Prostate gland (tissue), 2 donors: Measurements from ENCODE around the gene TLR3.

ENCODE experiments used
- POLR2A ChIP-seq: fragments of 450-650 bp; IDR thresholded peaks from one replicate; pipeline ENCODE4 v1.6.1; 2016; ENCODE audit warnings: antibody characterized with exemption, mild to moderate bottlenecking
- TF ChIP-seq, protein P1 (sequence below), 4 experiments: fragments of 200-600 bp in 2 of 4; fragments of 450-650 bp in 2 of 4; sonication (generic) in 2 of 4; IDR thresholded peaks; 1 replicate in 3 of 4; 2 replicates in 1 of 4; pipeline ENCODE4 v1.5.1; 2016 to 2019; ENCODE audit warnings: antibody characterized with exemption in 4 of 4, mild to moderate bottlenecking in 2 of 4, moderate library complexity in 2 of 4

DNA sequence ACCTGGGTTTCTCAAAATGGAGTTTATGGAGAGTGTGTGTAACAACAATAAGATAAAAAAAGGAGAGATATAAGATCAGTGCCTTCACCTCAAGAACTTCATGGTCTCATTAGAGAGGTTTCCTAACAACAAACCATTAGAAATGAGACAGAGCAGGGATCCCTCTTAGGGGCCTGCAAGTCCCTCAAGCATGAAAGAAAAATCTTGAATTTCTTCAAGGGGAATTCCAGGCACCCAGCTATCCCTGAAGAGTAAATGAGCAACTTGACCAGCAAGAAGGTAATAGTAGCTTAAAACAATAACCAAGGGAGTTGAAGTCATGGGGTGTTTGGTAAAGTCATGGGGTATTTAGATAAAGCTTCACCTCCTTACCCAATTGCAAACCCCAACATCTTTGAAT is 49.7 kb upstream of the TLR3 start:
- no peak for TF ChIP-seq POLR2A
- TF ChIP-seq, protein P1, sequence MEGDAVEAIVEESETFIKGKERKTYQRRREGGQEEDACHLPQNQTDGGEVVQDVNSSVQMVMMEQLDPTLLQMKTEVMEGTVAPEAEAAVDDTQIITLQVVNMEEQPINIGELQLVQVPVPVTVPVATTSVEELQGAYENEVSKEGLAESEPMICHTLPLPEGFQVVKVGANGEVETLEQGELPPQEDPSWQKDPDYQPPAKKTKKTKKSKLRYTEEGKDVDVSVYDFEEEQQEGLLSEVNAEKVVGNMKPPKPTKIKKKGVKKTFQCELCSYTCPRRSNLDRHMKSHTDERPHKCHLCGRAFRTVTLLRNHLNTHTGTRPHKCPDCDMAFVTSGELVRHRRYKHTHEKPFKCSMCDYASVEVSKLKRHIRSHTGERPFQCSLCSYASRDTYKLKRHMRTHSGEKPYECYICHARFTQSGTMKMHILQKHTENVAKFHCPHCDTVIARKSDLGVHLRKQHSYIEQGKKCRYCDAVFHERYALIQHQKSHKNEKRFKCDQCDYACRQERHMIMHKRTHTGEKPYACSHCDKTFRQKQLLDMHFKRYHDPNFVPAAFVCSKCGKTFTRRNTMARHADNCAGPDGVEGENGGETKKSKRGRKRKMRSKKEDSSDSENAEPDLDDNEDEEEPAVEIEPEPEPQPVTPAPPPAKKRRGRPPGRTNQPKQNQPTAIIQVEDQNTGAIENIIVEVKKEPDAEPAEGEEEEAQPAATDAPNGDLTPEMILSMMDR (IDR thresholded peaks at IDR 0.05): no peak
